Stimulated activated CD4-positive, alpha-beta T cell treated with anti-CD3 and anti-CD28 coated beads, Interleukin-2, amount 100 ng/mL, for 4 hours (primary cell): Measurements from ENCODE around the gene LRP2BP.
"Not testable (repeated sequence)": the region's sequence is repeated elsewhere in the genome, so short reads cannot be mapped to it uniquely, and the experiment has no call there.

ENCODE experiments used
- DNase-seq: peaks from one replicate; pipeline ENCODE4 v3.0.0-alpha.2; 2020; ENCODE audit warnings: low read depth

Gene LRP2BP

GRCh38 chr4:185361872-185362271, 33.9 kb downstream of the LRP2BP start:
- no peak for DNase-seq

- no peak for DNase-seq
Measured at GRCh38 chr4:185359767-185360446, 35.8 kb downstream of the LRP2BP start.

GRCh38 chr4:185358959-185359358, 36.8 kb downstream of the LRP2BP start:
- DNase-seq: no peak

GRCh38 chr4:185358514-185358913, 37.2 kb downstream of the LRP2BP start:
- DNase-seq: no peak

GRCh38 chr4:185357733-185358440, 37.8 kb downstream of the LRP2BP start:
- DNase-seq: no peak

GRCh38 chr4:185357211-185357610, 38.5 kb downstream of the LRP2BP start:
- DNase-seq: no peak

- no peak for DNase-seq
Measured at GRCh38 chr4:185352741-185353140, 43.0 kb downstream of the LRP2BP start.

GRCh38 chr4:185352202-185352601, 43.5 kb downstream of the LRP2BP start:
- no peak for DNase-seq

- DNase-seq: no peak
Measured at GRCh38 chr4:185351691-185352090, 44.0 kb downstream of the LRP2BP start.

- no peak for DNase-seq
Measured at GRCh38 chr4:185346975-185347601, 48.6 kb downstream of the LRP2BP start.

GRCh38 chr4:185344743-185345538, 50.8 kb downstream of the LRP2BP start:
- no peak for DNase-seq

- no peak for DNase-seq
Measured at GRCh38 chr4:185343726-185344581, 51.8 kb downstream of the LRP2BP start.

GRCh38 chr4:185341841-185342240, 53.9 kb downstream of the LRP2BP start:
- DNase-seq: no peak

GRCh38 chr4:185341377-185341776, 54.3 kb downstream of the LRP2BP start:
- DNase-seq: no peak

- DNase-seq: no peak
Measured at GRCh38 chr4:185339941-185340340, 55.8 kb downstream of the LRP2BP start.

GRCh38 chr4:185335579-185335978, 60.1 kb downstream of the LRP2BP start:
- DNase-seq: no peak

- DNase-seq: no peak
Measured at GRCh38 chr4:185334326-185334725, 61.4 kb downstream of the LRP2BP start.

- no peak for DNase-seq
Measured at GRCh38 chr4:185332575-185333464, 62.9 kb downstream of the LRP2BP start.

- DNase-seq: not testable (repeated sequence)
Measured at GRCh38 chr4:185329879-185330510, 65.7 kb downstream of the LRP2BP start.

GRCh38 chr4:185328586-185328985, 67.1 kb downstream of the LRP2BP start:
- no peak for DNase-seq
